H1 (cell line): ENCODE data around the gene MAPKAP1. TPM values are rescaled to one million over a fixed set of nuclear protein-coding genes. Genes with fewer than 3 reads are reported as not detected.

ENCODE experiments used
- CTCF ChIA-PET: fragments of 300-600 bp; sonication (Branson Sonifier 250); formaldehyde crosslinking; loops from one replicate; lab custom pipeline; 2021; ENCODE audit not compliant: partially characterized antibody; lab: Charles Lee
- POLR2A ChIA-PET: fragments of 300-600 bp; sonication (Branson Sonifier 250); formaldehyde crosslinking; loops from one replicate; lab custom pipeline; 2021; ENCODE audit warnings: inconsistent platforms; ENCODE audit not compliant: partially characterized antibody; lab: Charles Lee
- DNase-seq, 2 experiments: peaks; one replicate each; pipeline versions ENCODE4 v3.0.0 to v3.0.0-alpha.2; 2010 to 2022; ENCODE audit warnings: low spot score in 2 of 2, low read depth in 1 of 2, mixed read lengths in 1 of 2
- FAIRE-seq: peaks from 2 replicates; lab custom pipeline; 2011; peaks lifted over from hg19 to GRCh38; lab: Jason Lieb, UNC
- H2AFZ ChIP-seq: 2 replicates; pipeline ENCODE4 v1.8.1; 2012; ENCODE audit warnings: low read length, inconsistent platforms
- H2AK5ac ChIP-seq: 2 replicates; pipeline ENCODE4 v1.6.1; 2013; ENCODE audit warnings: low read depth, low read length
- H2BK120ac ChIP-seq: replicated peaks from 2 replicates; pipeline ENCODE3; 2013; ENCODE audit warnings: low read depth, low read length, inconsistent platforms
- H2BK12ac ChIP-seq: 2 replicates; pipeline ENCODE4 v1.6.1; 2013; ENCODE audit warnings: low read depth, low read length
- H2BK15ac ChIP-seq: 2 replicates; pipeline ENCODE4 v1.6.1; 2013; ENCODE audit warnings: low read length
- H2BK20ac ChIP-seq: 2 replicates; pipeline ENCODE4 v1.6.1; 2013; ENCODE audit warnings: low read length
- H2BK5ac ChIP-seq: 2 replicates; pipeline ENCODE4 v1.6.1; 2013; ENCODE audit warnings: low read depth, low read length
- H3K14ac ChIP-seq: 2 replicates; pipeline ENCODE4 v1.6.1; 2013; ENCODE audit warnings: inconsistent platforms; ENCODE audit not compliant: insufficient read length
- H3K18ac ChIP-seq: 2 replicates; pipeline ENCODE4 v1.6.1; 2013; ENCODE audit warnings: low read length; ENCODE audit errors: extremely low read depth
- H3K23ac ChIP-seq: 2 replicates; pipeline ENCODE4 v1.6.1; 2013; ENCODE audit warnings: inconsistent platforms; ENCODE audit not compliant: insufficient read length
- H3K23me2 ChIP-seq: 2 replicates; pipeline ENCODE4 v1.6.1; 2013; ENCODE audit warnings: low read depth, low read length
- H3K27ac ChIP-seq: 2 replicates; pipeline ENCODE4 v1.6.1; 2011; ENCODE audit warnings: low read depth, low read length, inconsistent platforms
- H3K27me3 ChIP-seq, 4 experiments: replicated peaks in 1 of 4; 1 replicate in 1 of 4; 2 replicates in 3 of 4; pipeline versions ENCODE4 v1.6.1 to v1.8.1; 2011 to 2013; ENCODE audit warnings: low read length in 3 of 4, mild to moderate bottlenecking in 3 of 4, inconsistent platforms in 2 of 4, mixed read lengths in 2 of 4, moderate library complexity in 1 of 4; ENCODE audit not compliant: control insufficient read depth in 3 of 4, insufficient read depth in 3 of 4; ENCODE audit errors: extremely low read depth in 1 of 4
- H3K36me3 ChIP-seq, 4 experiments: 2 replicates each; pipeline versions ENCODE4 v1.6.1 to v1.8.1; 2011 to 2013; ENCODE audit warnings: mild to moderate bottlenecking in 4 of 4, low read length in 3 of 4, moderate library complexity in 2 of 4, control low read depth in 1 of 4, inconsistent platforms in 1 of 4; ENCODE audit not compliant: insufficient read depth in 4 of 4, control insufficient read depth in 2 of 4
- H3K4ac ChIP-seq: replicated peaks from 2 replicates; pipeline ENCODE3; 2013; ENCODE audit warnings: low read length, low read depth, mixed read lengths, inconsistent platforms; ENCODE audit not compliant: insufficient read length
- H3K4me1 ChIP-seq, 4 experiments: replicated peaks in 1 of 4; 1 replicate in 1 of 4; 2 replicates in 3 of 4; pipeline versions ENCODE4 v1.6.1 to v1.8.1; 2011 to 2013; ENCODE audit warnings: low read length in 3 of 4, inconsistent platforms in 2 of 4, mixed read lengths in 1 of 4; ENCODE audit not compliant: insufficient read depth in 4 of 4, control insufficient read depth in 3 of 4
- H3K4me2 ChIP-seq, 2 experiments: 2 replicates each; pipeline versions ENCODE4 v1.6.1 to v1.8.1; 2011 to 2013; ENCODE audit warnings: low read depth in 2 of 2, low read length in 2 of 2, control low read depth in 1 of 2, inconsistent platforms in 1 of 2, mild to moderate bottlenecking in 1 of 2; ENCODE audit not compliant: insufficient read depth in 1 of 2
- H3K4me3 ChIP-seq, 4 experiments: fragments of 200-600, 300-600 bp in 1 of 4; sonication (generic), shearing (Covaris generic), sonication (Bioruptor Twin) in 1 of 4; 2 replicates each; pipeline versions ENCODE4 v1.5.1 to v1.8.1; 2011 to 2016; ENCODE audit warnings: low read length in 4 of 4, low read depth in 3 of 4, control low read depth in 2 of 4, inconsistent platforms in 2 of 4, mild to moderate bottlenecking in 2 of 4, mixed read lengths in 1 of 4, moderate library complexity in 1 of 4; ENCODE audit not compliant: insufficient read depth in 2 of 4; ENCODE audit errors: extremely low read depth in 1 of 4
- H3K56ac ChIP-seq: replicated peaks from 2 replicates; pipeline ENCODE3; 2013; ENCODE audit warnings: low read depth, mild to moderate bottlenecking, mixed read lengths, low read length, inconsistent platforms; ENCODE audit not compliant: insufficient read length
- H3K79me1 ChIP-seq: 2 replicates; pipeline ENCODE4 v1.6.1; 2013; ENCODE audit warnings: low read depth, low read length, control low read depth
- H3K79me2 ChIP-seq, 2 experiments: 2 replicates each; pipeline versions ENCODE4 v1.6.1 to v1.8.1; 2012 to 2013; ENCODE audit warnings: low read length in 2 of 2, mild to moderate bottlenecking in 2 of 2, inconsistent platforms in 1 of 2; ENCODE audit not compliant: insufficient read depth in 2 of 2, control insufficient read depth in 1 of 2
- H3K9ac ChIP-seq, 4 experiments: replicated peaks in 1 of 4; 1 replicate in 1 of 4; 2 replicates in 3 of 4; pipeline versions ENCODE4 v1.6.1 to v1.8.1; 2011 to 2013; ENCODE audit warnings: low read depth in 3 of 4, low read length in 3 of 4, control low read depth in 2 of 4, mild to moderate bottlenecking in 2 of 4, moderate library complexity in 2 of 4, inconsistent platforms in 1 of 4; ENCODE audit errors: extremely low read depth in 1 of 4
- H3K9me3 ChIP-seq, 2 experiments: 2 replicates each; pipeline versions ENCODE4 v1.6.1 to v1.8.1; 2012 to 2013; ENCODE audit warnings: mild to moderate bottlenecking in 2 of 2, moderate library complexity in 2 of 2, control low read depth in 1 of 2, inconsistent platforms in 1 of 2, low read depth in 1 of 2, low read length in 1 of 2, mixed read lengths in 1 of 2; ENCODE audit not compliant: insufficient read depth in 2 of 2
- H4K20me1 ChIP-seq, 2 experiments: replicated peaks in 1 of 2; 2 replicates each; pipeline versions ENCODE3 to v1.8.1; 2011 to 2013; ENCODE audit warnings: inconsistent platforms in 2 of 2, low read length in 2 of 2, mild to moderate bottlenecking in 1 of 2; ENCODE audit not compliant: insufficient read depth in 2 of 2, control insufficient read depth in 1 of 2
- H4K5ac ChIP-seq: 2 replicates; pipeline ENCODE4 v1.6.1; 2013; ENCODE audit warnings: low read length, low read depth, mixed read lengths, inconsistent platforms; ENCODE audit not compliant: insufficient read length
- H4K8ac ChIP-seq: 2 replicates; pipeline ENCODE4 v1.8.0; 2013; ENCODE audit warnings: mild to moderate bottlenecking, moderate library complexity, low read length, inconsistent platforms; ENCODE audit not compliant: insufficient read depth; ENCODE audit errors: extremely low read depth
- H4K91ac ChIP-seq: replicated peaks from 2 replicates; pipeline ENCODE3; 2013; ENCODE audit warnings: low read length, mixed read lengths, inconsistent platforms; ENCODE audit not compliant: insufficient read length
- FOSL1 ChIP-seq: IDR thresholded peaks from 2 replicates; pipeline ENCODE4 v1.6.1; 2011; ENCODE audit warnings: mild to moderate bottlenecking, low read depth, low read length, moderate library complexity; ENCODE audit not compliant: insufficient read depth
- HDAC6 ChIP-seq: IDR thresholded peaks from one replicate; pipeline ENCODE4 v1.7.1; 2012; ENCODE audit warnings: low read depth, mild to moderate bottlenecking, inconsistent platforms, low read length, moderate library complexity
- POLR2AphosphoS5 ChIP-seq: IDR thresholded peaks from 2 replicates; pipeline ENCODE4 v1.6.1; 2011; ENCODE audit warnings: low read depth, low read length
- POU5F1 ChIP-seq: IDR thresholded peaks from 2 replicates; pipeline ENCODE4 v1.6.1; 2011; ENCODE audit warnings: low read depth, mild to moderate bottlenecking, low read length, moderate library complexity
- RAD21 ChIP-seq, 2 experiments: IDR thresholded peaks in 1 of 2; conservative IDR thresholded peaks in 1 of 2; 2 replicates each; pipeline ENCODE4 v1.6.1; 2011; ENCODE audit warnings: low read depth in 2 of 2, low read length in 2 of 2, improper control_type of control experiment in 1 of 2, inconsistent platforms in 1 of 2, mild to moderate bottlenecking in 1 of 2, moderate library complexity in 1 of 2
- RFX5 ChIP-seq: IDR thresholded peaks from 2 replicates; pipeline ENCODE4 v1.6.1; 2011; ENCODE audit warnings: low read depth, low read length, improper control_type of control experiment, borderline replicate concordance
- SP4 ChIP-seq: IDR thresholded peaks from 2 replicates; pipeline ENCODE4 v1.6.1; 2012; ENCODE audit warnings: low read length, inconsistent platforms
- TAF1 ChIP-seq: IDR thresholded peaks from 2 replicates; pipeline ENCODE4 v1.6.1; 2011; ENCODE audit warnings: mild to moderate bottlenecking, low read depth, low read length
- TBP ChIP-seq: IDR thresholded peaks from 2 replicates; pipeline ENCODE4 v1.6.1; 2011; ENCODE audit warnings: low read depth, low read length, improper control_type of control experiment
- TCF12 ChIP-seq: IDR thresholded peaks from 2 replicates; pipeline ENCODE4 v1.6.1; 2011; ENCODE audit warnings: low read depth, mild to moderate bottlenecking, low read length
- polyA plus RNA-seq, 7 experiments: library from polyadenylated mRNA; depleted of rRNA in 3 of 7; stranded (reverse) in 5 of 7; unstranded in 2 of 7; fragments of >200 nt in 5 of 7; fragments of 200-250 nt in 2 of 7; gene quantifications; 1 replicate in 5 of 7; 2 replicates in 1 of 7; 4 replicates in 1 of 7; pipeline versions ENCODE4 v1.2.1 to v1.2.3, GENCODE V29; 2011 to 2013; ENCODE audit warnings: missing spikeins in 2 of 7, mixed read lengths in 2 of 7
- total RNA-seq: library from RNA; stranded (reverse); fragmentation: NEBNext Ultra II Directional; extraction: Animal tissue kit (Norgen Biotek cat#: 25700); gene quantifications from 2 replicates; pipeline ENCODE4 v1.2.1, GENCODE V29; 2021
- TF ChIP-seq, protein P1 (sequence below), 3 experiments: IDR thresholded peaks; 1 replicate in 2 of 3; 2 replicates in 1 of 3; pipeline versions ENCODE4 v1.5.1 to v1.6.1; 2011; ENCODE audit warnings: low read length in 3 of 3, mild to moderate bottlenecking in 3 of 3, inconsistent platforms in 2 of 3, low read depth in 1 of 3, moderate library complexity in 1 of 3; ENCODE audit not compliant: insufficient read depth in 1 of 3; ENCODE audit errors: control extremely low read depth in 1 of 3
- TF ChIP-seq, protein P2 (sequence below): IDR thresholded peaks from 2 replicates; pipeline ENCODE4 v1.6.1; 2011; ENCODE audit warnings: low read length, improper control_type of control experiment

Gene MAPKAP1
- total and polyA plus RNA-seq, 2 of the 8 experiments (the other 6 are each of a cell fraction or from before 2014, with no cell fraction given), result 79.2 to 140 TPM

DNA sequence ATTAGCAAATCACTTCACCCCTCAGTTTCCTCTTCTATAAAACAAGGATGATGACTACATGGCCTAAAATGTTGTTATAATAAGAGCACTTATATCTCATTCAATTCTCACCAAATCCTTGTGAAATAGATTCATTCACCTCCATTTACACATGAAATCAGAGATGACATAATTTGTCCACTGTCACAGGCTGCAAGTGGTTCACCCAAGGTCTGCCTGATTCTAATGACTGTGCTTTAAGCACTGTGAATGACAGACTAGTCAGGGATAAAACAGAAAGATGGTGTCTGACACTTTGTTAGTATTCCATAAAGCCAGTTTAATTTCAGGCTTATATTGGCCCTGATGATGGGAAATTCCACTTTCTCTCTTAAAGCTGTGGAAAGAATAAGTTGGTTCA is 209.5 kb downstream of the MAPKAP1 start:
- no peak overlapping the region for H3K4ac ChIP-seq
- 0 out of 2 replicates have a peak, but pooled peaks cover 2% of the 10 kb centered on the region for H3K23me2 ChIP-seq
- no peak overlapping the region for H3K23ac ChIP-seq
- no peak overlapping the region for H2AFZ ChIP-seq
- no peak overlapping the region for H3K4me3 ChIP-seq
- H3K79me2 ChIP-seq, result no peaks in the 10 kb centered on the region
- no peaks in the 10 kb centered on the region for H3K27me3 ChIP-seq
- no peak overlapping the region for H2BK15ac ChIP-seq
- FAIRE-seq (no peak), DNase-seq (no peak)
- no peak overlapping the region for H3K18ac ChIP-seq
- H2AK5ac ChIP-seq, result no peak overlapping the region
- peaks cover 1 to 21% (median 10%) of the 10 kb centered on the region in 4 experiments for H3K4me1 ChIP-seq
- no peak overlapping the region for H4K5ac ChIP-seq
- H3K9me3 ChIP-seq, result no peaks in the 10 kb centered on the region
- ChIA-PET POLR2A (no interaction called here), CTCF (interaction anchor here (1.0 kb wide), 1 partner anchor 9 kb away, joined by 3 read pairs; no protein-coding TSS in a partner anchor)
- H2BK12ac ChIP-seq, result no peak overlapping the region
- H3K79me1 ChIP-seq, result no peaks in the 10 kb centered on the region
- no peak overlapping the region for H3K14ac ChIP-seq
- no peak overlapping the region; a peak in 1 of 7 replicates for H3K9ac ChIP-seq
- no peak overlapping the region for H3K56ac ChIP-seq
- H2BK120ac ChIP-seq, result no peak overlapping the region
- H4K8ac ChIP-seq, result no peak overlapping the region
- no peak overlapping the region for H2BK20ac ChIP-seq
- H3K27ac ChIP-seq, result no peak overlapping the region
- H4K20me1 ChIP-seq, result no peaks in the 10 kb centered on the region
- no peaks in the 10 kb centered on the region for H3K36me3 ChIP-seq
- H2BK5ac ChIP-seq, result no peak overlapping the region
- H3K4me2 ChIP-seq, result no peak overlapping the region; a peak in 1 of 4 replicates
- H4K91ac ChIP-seq, result no peak overlapping the region
- TF ChIP-seq, protein P1, sequence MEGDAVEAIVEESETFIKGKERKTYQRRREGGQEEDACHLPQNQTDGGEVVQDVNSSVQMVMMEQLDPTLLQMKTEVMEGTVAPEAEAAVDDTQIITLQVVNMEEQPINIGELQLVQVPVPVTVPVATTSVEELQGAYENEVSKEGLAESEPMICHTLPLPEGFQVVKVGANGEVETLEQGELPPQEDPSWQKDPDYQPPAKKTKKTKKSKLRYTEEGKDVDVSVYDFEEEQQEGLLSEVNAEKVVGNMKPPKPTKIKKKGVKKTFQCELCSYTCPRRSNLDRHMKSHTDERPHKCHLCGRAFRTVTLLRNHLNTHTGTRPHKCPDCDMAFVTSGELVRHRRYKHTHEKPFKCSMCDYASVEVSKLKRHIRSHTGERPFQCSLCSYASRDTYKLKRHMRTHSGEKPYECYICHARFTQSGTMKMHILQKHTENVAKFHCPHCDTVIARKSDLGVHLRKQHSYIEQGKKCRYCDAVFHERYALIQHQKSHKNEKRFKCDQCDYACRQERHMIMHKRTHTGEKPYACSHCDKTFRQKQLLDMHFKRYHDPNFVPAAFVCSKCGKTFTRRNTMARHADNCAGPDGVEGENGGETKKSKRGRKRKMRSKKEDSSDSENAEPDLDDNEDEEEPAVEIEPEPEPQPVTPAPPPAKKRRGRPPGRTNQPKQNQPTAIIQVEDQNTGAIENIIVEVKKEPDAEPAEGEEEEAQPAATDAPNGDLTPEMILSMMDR (IDR thresholded peaks at IDR 0.05; ENCODE audit: control extremely low read depth in 1 of 3, insufficient read depth in 1 of 3, low read depth in 1 of 3, low read length in 3 of 3), result no peak
- TF ChIP-seq RFX5 (no peak), SP4 (no peak), TBP (no peak), POLR2AphosphoS5 (no peak), FOSL1 (no peak), RAD21 (IDR thresholded peaks at IDR 0.05 in 1 of 2, conservative IDR thresholded peaks at IDR 0.05 in 1 of 2; ENCODE audit: low read depth in 2 of 2, low read length in 2 of 2) (no peak), TAF1 (no peak), POU5F1 (no peak), HDAC6 (no peak), TCF12 (no peak)
- TF ChIP-seq, protein P2, sequence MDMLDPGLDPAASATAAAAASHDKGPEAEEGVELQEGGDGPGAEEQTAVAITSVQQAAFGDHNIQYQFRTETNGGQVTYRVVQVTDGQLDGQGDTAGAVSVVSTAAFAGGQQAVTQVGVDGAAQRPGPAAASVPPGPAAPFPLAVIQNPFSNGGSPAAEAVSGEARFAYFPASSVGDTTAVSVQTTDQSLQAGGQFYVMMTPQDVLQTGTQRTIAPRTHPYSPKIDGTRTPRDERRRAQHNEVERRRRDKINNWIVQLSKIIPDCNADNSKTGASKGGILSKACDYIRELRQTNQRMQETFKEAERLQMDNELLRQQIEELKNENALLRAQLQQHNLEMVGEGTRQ, result no peak
